ENCODE data around the gene TMEM238. TPM values are rescaled to one million over a fixed set of nuclear protein-coding genes. Genes with fewer than 3 reads are reported as not detected.

The TMEM238 gene
- total and polyA plus RNA-seq, 8 donors, result 0.48 to 33.9 (median 1.1) TPM

DNA sequence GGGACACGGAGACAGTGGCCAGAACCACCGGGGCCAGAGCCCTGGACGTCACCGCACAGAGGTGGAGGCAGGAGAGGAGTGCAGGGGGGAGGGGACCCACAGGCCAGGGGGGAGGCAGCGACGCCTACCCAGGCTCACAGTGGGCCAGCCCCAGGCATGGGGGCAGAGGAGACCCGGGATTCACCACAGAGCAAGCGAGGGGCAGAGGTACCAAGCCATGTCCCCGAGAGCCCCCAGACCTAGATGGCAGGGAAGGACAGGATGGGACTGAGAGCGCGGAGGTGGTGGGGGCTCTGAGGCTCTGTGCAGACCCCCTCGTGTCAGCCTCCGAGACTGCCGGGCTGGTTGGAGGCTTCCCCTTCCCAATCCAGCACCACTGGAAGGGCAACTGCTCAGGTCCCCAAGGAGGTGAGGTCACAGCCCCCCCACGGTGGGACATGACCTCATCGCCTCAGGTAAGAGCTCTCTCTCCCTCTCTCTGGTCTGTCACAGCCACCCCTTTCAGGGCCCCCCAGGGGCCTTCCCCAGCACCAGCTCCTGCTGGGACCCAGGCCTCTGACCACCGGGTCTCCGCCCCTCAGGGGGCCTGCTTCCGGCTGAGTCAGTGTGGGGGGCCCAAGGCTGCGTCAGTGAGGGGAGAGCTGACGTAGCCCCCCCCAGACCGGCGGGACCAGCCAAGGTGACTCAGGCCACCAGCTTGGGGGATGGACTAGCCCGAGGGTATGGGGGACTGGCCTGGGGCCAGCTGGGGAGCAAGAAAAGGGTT, 11.6 kb downstream of the TMEM238 start:
- no peak for ATAC-seq

DNA sequence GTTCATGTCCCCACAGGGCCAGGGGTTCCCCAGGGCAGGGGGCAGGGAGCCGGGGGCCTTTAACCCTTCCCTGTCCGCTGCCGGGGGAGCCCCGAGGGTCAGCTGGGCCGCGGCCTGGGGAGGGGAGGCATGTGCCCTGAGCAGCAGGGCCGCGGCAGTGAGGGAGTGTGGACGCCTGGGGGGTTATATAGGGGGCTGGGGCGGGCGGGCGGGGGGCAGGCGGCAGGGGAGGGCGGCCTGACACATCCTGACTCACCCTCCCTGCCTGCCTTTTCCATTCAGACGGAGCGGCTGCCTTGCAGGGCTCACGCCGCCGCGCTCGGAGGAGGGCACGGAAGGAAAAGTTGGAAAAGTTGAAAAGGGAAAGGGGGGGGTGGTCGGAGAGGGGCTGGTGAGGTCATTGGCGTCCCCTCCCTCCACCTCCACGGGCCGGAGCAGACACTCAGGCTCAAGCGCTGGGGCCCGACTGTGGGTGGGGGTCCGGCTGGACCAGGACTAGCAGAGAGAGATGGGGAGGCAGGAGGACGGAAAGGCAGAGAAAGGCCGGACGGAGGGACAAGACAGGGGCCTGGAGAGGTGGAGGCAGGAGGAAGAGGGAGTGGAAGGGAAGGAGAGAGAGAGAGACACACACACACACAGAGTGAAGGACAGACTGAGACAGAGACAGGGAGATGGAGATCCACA, 13.6 kb downstream of the TMEM238 start, which contains the start of gene IL11:
Gene IL11 (minus strand): TSS at position 159 of the 684 bp plus-strand sequence. CDS start 153 bp downstream, at position 6.
- ATAC-seq (no peak), DNase-seq (no peak)
- Histone ChIP-seq H3K4me3 (no peak within 1 kb of the TSS), H3K9me3 (no peaks in the 10 kb centered on the region), H3K36me3 (no peaks in the 10 kb centered on the region), H3K27ac (no peak within 1 kb of the TSS), H3K27me3 (peaks cover 32 to 86% of the 10 kb centered on the region in 2 donors), H3K4me1 (peaks cover 5 to 11% of the 10 kb centered on the region in 2 donors)
- intact Hi-C loops (cut with DNase I), result no loop called here
- TF ChIP-seq, protein P1, sequence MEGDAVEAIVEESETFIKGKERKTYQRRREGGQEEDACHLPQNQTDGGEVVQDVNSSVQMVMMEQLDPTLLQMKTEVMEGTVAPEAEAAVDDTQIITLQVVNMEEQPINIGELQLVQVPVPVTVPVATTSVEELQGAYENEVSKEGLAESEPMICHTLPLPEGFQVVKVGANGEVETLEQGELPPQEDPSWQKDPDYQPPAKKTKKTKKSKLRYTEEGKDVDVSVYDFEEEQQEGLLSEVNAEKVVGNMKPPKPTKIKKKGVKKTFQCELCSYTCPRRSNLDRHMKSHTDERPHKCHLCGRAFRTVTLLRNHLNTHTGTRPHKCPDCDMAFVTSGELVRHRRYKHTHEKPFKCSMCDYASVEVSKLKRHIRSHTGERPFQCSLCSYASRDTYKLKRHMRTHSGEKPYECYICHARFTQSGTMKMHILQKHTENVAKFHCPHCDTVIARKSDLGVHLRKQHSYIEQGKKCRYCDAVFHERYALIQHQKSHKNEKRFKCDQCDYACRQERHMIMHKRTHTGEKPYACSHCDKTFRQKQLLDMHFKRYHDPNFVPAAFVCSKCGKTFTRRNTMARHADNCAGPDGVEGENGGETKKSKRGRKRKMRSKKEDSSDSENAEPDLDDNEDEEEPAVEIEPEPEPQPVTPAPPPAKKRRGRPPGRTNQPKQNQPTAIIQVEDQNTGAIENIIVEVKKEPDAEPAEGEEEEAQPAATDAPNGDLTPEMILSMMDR (IDR thresholded peaks at IDR 0.05), result no peak

More for the DNA sequence above, 11.6 kb downstream of the TMEM238 start:
- TF ChIP-seq, protein P1 (IDR thresholded peaks at IDR 0.05), result no peak
- peaks cover 5 to 11% of the 10 kb centered on the region in 2 donors for H3K4me1 ChIP-seq
- no peaks in the 10 kb centered on the region for H3K9me3 ChIP-seq
- intact Hi-C loops (cut with DNase I), result no loop called here
- H3K4me3 ChIP-seq, result no peak overlapping the region
- H3K27ac ChIP-seq, result no peak overlapping the region
- DNase-seq, result no peak
- H3K27me3 ChIP-seq, result peaks cover 37 to 97% of the 10 kb centered on the region in 2 donors
- H3K36me3 ChIP-seq, result no peaks in the 10 kb centered on the region

DNA sequence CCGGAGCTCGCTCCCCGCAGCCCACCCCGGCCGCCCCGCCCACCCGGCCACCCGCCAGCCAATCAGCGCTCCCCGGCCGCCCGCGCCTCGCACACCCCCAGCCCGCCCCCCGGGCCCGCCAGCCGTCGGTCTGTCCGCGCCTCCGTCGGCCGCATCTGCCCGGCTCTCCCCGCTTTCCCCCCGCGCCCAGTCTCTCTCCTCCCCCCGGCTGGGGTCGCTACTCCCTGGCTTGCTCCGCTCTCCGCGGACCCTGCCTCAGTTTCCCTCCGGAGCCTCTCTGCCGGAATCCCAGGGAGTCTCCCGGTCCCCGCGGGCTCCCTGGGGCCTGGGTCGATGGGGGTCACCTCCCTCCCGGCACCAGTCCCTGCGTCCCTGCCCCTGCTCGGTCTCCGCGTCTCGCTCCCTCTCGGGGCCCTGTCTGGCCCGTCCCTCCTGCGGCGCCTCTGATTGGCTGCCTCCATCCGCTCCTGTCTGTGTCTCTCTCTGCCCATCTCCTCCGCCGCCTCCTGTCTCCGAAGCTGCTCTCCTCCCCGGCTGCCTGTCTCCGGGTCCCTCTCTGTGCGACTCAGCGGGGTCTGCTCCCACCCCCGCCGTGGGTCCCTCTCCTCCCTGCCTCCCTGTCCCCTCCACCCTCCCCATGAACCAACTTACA, 14.3 kb downstream of the TMEM238 start:
- DNase-seq, result no peak
- H3K4me3 ChIP-seq, result no peak overlapping the region
- ATAC-seq, result peak; percentile 34
- no peaks in the 10 kb centered on the region for H3K36me3 ChIP-seq
- H3K27me3 ChIP-seq, result peaks cover 32 to 81% of the 10 kb centered on the region in 2 donors
- TF ChIP-seq, protein P1 (IDR thresholded peaks at IDR 0.05), result no peak
- H3K4me1 ChIP-seq, result peaks cover 5 to 11% of the 10 kb centered on the region in 2 donors
- intact Hi-C loops (cut with DNase I), result no loop called here
- H3K27ac ChIP-seq, result no peak overlapping the region
- no peaks in the 10 kb centered on the region for H3K9me3 ChIP-seq

DNA sequence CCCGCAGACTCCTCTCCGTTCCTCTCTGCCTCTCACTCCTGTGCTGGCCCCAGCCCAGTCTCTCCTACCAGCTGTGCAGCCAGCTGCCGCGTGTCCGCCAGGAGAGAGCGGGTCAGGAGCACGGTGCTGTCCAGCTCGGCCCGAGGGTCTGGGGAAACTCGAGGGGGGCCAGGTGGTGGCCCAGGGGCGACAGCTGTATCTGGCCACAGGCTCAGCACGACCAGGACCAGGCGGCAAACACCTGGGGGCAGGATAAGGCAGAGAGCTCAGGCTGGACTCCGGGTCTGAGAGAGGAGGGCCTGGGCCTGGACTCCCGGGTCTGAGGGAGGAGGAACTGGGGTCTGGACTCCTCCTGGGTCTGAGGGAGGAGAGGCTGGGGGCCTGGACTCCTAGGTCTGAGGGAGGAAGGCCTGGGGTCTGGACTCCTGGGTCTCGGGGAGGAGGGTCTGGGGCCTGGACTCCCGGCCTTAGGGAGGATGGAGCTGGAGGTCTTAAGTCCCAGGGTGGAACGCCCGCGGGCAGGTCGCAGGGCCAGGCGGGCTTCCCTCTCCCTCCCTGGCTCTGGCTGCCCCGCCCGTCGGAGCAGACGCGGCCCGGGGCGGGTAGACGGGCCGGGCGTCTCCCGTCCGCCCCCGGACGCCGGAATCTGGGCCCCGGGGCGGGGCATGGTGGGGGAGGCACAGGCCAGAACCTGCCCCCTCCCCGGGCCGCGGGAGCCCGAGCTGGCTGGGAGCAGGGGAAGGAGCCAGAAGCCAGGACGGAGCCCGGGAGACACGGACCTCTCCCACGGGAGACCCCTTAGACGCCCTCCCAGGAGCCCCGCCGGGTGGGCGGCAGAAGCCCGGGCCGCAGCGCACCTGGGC, 15.2 kb downstream of the TMEM238 start:
- H3K4me3 ChIP-seq, result no peak overlapping the region
- intact Hi-C loops (cut with DNase I), result no loop called here
- H3K27me3 ChIP-seq, result peaks cover 32 to 72% of the 10 kb centered on the region in 2 donors
- ATAC-seq (peak; percentile 77), DNase-seq (peak in 1 of 4 donors; percentile 81)
- H3K4me1 ChIP-seq, result peaks cover 5 to 11% of the 10 kb centered on the region in 2 donors
- no peaks in the 10 kb centered on the region for H3K36me3 ChIP-seq
- no peak overlapping the region for H3K27ac ChIP-seq
- TF ChIP-seq, protein P1 (IDR thresholded peaks at IDR 0.05), result no peak
- H3K9me3 ChIP-seq, result no peaks in the 10 kb centered on the region

Measured in left lung (tissue), 10 donors.